GM19452 (cell line): ENCODE data around the gene HTT.

Source experiments
- ATAC-seq: cut with Tn5 transposase; IDR thresholded peaks from one replicate; pipeline ENCODE4 v1.9.1; 2021; ENCODE audit not compliant: unreplicated experiment

Gene HTT

DNA sequence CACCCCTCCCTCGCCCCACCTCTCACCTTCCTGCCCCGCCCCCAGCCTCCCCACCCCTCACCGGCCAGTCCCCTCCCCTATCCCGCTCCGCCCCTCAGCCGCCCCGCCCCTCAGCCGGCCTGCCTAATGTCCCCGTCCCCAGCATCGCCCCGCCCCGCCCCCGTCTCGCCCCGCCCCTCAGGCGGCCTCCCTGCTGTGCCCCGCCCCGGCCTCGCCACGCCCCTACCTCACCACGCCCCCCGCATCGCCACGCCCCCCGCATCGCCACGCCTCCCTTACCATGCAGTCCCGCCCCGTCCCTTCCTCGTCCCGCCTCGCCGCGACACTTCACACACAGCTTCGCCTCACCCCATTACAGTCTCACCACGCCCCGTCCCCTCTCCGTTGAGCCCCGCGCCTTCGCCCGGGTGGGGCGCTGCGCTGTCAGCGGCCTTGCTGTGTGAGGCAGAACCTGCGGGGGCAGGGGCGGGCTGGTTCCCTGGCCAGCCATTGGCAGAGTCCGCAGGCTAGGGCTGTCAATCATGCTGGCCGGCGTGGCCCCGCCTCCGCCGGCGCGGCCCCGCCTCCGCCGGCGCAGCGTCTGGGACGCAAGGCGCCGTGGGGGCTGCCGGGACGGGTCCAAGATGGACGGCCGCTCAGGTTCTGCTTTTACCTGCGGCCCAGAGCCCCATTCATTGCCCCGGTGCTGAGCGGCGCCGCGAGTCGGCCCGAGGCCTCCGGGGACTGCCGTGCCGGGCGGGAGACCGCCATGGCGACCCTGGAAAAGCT is at the start of gene HTT, which contains the start of gene HTT-AS:
TSS of gene HTT (plus strand) at position 604 of the 768 bp plus-strand sequence. CDS start at position 749, 145 bp downstream.
TSS of gene HTT-AS (minus strand) at position 461 of the 768 bp plus-strand sequence.
- ATAC-seq = peak; percentile 82

DNA sequence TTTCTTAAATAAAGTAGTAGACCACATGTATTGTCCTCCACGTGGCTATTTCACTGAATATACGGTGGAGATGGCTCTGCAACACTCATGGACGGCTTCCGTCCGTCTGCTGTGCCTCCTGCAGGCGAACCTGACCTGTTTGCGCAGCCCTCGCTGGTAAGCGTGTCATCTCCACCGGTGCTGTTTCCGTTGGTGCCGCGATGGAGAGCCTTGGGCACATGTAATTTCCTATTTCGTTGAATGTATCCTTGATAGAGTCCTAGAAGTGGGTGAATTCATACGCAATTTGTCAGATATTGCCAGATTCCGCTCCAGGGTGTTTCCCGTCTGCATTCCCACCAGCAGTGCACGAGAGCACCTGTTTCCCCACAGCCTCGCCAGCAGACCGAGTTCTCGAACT is 48.6 kb upstream of the HTT start:
- ATAC-seq = no peak

DNA sequence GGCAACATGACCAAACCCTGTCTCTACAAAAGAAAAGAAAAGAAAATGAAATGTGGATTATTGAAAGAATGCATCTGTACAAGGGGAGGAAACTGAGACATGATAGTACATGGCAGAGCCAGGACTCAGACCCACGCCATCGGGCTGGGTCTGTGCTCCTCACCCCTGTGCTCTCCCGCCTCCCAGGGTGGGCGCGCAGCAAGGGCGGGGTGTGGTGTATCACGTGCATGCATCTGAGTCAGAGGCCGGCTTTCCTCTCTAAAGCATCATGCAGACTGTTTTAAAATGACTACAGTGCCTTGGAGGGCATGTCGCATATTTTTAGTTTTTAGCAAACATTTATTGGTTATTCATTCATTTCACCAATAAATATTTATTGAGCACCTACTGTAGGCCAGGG is 47.9 kb upstream of the HTT start:
- no peak for ATAC-seq

DNA sequence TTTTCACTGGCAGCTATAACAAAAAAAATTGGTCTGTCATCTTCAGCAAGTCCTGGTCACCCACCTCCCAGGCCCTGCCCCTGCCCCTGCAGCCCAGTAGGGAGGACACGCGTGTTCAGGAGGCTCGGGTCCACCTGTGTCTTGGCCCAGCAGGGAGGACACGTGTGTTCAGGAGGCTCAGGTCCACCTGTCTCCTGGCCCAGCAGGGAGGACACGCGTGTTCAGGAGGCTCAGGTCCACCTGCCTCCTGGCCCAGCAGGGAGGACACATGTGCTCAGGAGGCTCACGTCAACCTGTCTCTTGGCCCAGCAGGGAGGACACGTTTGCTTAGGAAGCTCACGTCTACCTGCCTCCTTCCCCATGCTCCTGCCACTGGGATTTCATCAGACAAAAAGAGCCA is 45.0 kb upstream of the HTT start:
- no peak for ATAC-seq

DNA sequence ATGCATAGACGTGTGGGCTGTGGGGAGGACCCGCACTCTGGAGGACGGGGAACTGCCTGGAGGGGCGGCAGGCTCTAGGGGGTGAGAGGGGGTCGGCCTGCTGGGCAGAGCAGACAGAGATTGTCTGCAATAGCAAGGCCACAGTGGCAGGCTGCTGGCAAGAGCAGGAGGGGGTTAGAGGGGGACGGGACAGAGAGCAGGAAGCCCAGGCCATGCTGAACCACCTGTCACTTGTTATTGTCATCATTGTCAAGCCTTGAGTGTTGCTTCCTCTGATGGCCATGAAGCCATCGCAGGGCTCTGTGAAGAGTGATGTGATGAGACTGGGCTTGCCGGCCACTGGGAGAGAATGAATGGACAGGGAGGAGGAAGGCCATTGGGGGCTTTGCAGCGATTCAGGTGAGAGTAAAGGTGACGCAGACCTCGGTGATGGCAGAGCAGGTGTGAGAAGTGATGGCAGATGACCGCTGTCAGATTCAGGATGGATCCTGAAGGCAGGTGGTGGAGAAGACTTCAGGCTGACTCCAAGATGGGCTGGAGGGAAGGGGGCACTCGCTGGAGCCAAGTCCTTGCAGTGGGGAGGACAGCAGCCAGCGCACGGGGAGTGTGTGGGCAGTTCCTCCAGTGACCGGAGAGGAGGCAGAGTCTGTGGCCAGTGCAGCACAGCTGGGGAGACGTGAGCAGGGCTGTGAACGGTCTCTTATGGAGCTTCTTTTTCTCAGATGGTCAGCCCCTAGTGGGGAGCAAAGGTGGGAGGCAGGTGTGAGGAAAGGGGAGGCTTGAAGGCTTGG is 43.7 kb upstream of the HTT start:
- no peak for ATAC-seq

DNA sequence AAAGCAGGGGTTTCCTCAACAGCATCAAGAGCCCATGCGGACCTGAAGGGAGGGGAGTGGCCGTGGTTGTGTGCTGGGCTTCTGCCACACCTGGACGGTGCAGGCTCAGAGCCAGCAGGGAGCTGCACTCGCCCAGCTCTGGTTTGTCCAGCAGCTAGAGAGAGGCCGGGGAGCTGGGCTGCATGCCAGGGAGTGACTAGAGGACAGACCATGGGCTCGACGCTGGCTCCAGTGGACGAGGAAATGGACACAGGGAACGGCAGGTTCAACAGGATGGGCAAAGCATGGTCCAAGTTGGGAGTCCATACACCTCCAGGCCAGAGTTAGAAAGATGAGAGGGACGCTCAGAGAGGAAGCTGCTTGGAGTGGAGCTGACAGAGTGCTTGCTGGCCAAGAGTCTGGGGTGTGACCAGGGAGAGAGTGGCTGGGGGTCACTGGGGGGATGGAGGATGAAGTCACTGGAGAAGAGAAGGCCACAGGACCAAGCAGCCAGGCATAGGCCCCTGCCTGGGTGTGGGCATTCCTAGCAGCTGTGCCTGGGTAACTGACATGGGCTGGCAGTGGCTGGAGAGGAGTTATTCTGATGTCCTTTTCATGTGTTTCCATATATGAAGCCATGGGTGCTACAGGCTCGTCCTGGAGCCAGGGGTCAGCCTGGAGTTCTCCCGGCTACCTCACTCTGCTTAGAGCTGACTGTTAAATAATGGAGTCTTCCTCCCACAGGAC is 43.0 kb upstream of the HTT start:
- ATAC-seq = no peak

DNA sequence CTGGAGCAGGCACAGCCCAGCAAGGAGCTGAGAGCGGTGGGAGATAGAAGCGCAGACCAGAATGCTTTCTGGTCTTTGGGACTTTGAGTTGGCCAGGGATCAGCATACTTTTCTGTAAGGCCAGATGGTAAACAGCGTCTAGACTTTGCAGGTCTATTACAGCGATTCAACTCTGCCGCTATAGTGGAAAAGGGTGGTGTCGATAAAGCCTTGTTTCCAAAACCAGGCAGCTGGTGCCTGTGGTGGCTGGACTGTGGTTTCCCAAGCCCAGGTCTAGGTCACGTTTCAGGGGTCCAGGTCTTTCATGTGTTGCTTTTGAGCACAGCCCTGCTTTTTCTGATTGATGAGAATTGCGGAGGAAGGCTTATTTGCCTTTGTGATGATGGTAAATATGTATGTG is 40.2 kb upstream of the HTT start:
- no peak for ATAC-seq

DNA sequence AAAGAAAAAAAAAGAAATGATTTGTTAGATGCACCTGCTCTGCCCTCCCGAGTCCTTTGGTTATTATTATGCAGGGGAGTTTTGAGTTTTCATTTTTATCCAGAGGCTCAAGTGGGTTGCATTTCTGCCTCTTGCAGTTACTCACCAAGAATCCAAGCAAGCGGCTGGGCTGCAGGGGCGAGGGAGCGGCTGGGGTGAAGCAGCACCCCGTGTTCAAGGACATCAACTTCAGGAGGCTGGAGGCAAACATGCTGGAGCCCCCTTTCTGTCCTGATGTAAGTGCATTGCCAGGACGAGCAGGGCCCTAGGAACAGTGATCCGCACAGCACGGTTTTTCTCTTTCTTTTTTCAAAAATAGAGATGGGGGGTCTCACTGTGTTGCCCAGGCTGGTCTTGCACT is 39.2 kb upstream of the HTT start:
- ATAC-seq = no peak

DNA sequence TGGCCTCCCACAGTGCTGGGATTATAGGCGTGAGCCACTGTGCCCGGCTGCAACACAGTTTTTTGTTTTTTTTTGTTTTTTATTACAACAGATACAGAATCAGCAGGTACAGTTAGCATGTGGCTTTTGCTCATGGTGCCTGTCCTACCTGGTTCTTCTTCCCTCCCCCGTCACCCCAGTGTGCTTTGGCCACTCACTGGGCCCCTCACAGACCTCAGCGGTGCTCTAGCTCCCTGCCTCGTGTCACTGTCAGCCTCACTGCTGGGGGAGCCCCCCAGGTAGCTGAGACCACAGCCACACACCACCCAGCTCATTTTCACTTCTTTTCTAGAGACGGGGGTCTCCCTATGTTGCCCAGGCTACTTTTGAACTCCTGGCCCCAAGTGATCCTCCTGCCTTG is 38.8 kb upstream of the HTT start:
- no peak for ATAC-seq

DNA sequence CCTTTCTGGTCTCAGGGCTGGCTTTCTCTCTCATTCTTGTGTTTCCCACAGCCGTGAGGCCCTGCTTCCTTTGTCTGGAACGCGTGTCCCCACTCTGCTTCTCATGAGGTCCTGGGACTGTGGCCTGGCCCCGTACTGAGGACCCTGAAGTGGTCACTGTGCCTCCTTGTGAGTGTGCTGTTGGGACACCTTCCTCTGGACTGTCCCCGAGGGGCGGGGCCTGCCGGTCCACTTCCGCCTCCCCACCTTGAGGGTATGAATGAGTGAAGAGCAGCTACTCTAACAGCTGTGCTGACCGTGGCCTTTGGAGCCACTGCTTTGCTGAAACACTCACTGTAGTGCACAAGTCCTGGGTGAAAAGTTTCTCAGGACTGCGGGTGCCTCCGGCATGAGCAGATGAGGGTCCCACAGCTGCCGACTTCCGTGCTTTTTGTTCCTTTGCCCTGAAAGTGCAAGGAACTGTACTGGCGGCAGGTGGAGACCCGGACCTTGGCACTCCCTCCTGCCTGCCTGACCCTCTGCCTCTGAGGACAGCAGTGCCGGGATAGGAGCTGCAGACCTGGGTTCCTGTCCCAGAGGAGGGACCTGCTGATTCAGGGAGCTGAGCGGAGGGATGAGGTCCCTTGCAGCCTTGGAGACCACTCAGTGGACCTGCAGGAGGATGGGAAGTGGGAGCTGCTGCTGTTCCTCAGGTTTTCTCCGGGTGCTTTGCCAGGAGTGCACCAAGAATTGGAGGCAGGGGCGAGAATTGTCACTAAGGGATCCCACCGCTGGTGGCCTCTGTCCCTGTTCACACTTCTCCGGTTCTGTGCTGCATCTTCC is 38.1 kb upstream of the HTT start:
- no peak for ATAC-seq

DNA sequence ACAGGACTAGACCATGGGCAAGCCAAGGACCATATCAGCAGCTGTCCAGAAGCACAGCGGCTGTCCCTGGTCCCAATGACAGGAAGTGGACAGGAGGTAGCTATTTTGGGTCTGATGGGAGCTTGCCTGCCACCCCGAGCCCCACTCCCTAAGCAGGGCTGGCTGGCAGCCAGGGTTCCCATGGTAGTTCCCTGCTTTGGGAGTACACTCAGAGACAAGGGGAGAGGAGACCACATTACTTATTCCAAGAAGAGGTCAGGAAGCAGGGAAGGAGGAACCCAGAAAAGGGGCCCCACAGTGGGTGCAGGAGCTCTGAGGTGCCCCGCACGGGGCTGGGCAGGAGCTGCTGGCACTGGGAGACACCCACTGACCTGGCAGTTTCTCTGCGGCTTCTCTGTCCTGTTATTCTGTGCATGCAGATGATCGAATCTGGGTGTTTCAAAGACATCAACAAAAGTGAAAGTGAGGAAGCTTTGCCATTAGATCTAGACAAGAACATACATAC is 36.5 kb upstream of the HTT start:
- ATAC-seq = no peak

DNA sequence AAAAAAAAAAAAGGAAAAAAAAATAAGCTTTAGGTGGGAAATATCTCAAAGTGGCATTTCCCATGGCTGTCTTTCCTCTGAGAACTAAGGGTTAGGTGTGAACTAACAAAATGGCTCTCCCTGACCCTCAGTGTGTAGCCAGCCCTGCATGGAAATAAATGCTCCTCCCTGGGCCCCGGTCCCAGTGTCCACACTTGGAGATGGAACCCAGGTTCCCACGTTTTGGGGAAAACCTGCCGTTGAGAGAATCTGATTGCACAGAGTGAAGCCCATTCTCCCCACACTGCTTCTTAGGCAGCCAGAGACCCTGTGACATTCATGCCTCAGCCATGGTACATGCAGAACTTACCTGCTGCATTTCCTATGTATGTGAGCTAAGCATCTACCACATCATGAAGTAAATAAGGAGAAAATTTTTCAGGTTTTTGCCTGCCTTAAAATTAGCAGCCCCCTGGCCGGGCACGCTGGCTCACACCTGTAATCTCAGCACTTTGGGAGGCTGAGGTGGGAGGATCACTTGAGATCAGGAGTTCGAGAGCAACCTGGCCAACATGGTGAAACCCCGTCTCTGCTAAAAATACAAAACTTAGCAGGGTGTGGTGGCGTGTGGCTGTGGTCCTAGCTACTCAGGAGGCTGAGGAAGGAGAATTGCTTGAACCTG is 34.6 kb upstream of the HTT start:
- no peak for ATAC-seq

DNA sequence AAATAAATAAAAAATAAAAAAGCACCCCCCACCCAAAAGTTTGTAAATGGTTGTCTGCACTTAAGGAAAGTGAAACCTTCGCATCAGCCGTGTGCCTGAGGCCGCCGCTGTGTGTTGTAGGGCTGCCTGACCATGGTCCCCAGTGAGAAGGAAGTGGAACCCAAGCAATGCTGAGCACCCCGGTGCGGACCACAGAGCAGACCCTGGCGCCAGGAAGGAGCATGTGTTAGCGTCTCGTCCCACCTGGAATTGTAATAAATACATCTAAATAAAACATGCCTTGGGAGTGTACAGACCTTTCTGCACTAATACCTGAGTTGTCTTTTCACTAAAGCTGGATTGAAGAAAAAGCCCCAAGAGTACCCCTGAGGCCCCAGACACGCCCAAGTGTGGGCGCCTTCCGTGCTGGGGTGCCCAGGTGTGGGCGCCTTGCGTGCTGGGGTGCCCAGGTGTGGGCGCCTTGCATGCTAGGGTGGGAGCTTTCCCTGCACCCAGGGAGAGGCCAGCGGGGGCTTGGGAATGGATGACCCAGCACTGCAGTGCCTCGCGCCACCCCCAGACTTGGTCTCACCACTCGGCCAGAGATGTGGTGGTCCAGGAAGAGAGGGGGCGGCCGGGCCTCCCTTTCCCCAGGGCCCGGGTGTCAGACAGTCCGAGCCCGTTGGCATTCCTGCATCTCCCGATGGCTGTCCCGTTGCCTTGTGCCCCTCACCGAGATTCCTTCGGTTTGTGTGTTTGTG is 33.9 kb upstream of the HTT start:
- ATAC-seq = no peak

DNA sequence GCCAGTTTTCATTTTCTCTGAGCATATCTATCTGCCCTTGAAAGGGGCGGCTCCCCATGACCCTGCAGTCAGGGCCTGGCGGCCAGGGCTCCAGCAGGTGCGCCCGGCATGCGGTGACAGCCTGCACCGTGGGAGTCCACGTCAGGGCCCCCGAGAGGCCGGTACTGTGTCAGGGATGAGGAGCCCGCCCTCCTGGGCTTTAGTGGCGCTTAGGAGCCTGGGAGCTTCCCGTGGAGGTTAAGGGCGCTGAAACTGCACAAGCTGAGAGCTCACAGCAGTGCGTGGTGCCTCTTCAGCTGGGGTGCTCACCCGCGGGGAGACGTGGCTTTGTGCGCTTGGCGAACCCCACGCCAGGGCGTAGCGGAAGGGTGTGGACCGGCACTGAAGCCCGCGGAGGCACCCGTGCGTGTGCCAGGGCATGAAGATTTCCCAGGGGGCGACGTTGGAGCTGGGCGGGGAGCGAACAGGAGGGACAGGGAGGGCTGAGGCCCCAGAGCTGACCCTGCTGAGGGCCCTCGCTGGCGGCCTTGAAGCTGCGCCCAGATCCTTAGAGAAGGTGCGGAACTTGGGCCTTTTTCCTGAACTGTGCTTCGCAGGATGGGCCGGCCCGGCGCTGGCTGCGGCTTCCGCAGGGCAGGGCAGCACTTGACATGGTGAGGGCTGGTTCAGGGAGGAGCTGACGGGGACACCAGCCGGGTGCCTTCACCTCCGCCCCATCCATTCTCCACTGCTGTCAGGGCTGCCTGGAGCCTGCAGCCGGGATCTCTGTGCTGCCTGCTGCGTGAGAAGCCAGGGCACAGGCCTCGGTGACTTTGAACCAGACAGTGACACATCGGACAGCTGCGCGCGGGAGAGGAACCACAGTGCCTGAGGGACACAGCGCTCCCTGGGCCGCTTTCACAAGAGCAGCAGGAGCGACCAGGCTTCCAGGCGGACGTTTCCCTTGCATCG is 33.0 kb upstream of the HTT start:
- no peak for ATAC-seq

DNA sequence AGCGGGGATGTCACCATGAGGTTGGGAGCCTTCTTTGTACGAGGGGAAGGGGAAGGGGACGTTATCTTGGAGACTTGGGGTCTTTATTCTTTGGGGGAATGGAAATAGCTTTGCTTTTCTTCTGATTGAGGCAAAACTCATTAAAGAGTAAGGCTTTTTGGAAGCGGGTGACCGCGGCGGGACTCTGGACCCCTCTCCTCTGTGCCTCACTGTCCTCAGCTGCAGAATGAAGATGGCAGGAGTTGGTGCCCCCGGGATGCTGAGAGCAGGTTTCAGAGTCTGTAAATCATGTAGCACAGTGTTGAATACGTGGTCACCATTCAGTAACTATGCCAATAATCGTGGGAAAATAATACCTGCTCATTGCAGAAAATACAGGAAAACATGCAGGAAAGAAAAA is 32.3 kb upstream of the HTT start:
- no peak for ATAC-seq

DNA sequence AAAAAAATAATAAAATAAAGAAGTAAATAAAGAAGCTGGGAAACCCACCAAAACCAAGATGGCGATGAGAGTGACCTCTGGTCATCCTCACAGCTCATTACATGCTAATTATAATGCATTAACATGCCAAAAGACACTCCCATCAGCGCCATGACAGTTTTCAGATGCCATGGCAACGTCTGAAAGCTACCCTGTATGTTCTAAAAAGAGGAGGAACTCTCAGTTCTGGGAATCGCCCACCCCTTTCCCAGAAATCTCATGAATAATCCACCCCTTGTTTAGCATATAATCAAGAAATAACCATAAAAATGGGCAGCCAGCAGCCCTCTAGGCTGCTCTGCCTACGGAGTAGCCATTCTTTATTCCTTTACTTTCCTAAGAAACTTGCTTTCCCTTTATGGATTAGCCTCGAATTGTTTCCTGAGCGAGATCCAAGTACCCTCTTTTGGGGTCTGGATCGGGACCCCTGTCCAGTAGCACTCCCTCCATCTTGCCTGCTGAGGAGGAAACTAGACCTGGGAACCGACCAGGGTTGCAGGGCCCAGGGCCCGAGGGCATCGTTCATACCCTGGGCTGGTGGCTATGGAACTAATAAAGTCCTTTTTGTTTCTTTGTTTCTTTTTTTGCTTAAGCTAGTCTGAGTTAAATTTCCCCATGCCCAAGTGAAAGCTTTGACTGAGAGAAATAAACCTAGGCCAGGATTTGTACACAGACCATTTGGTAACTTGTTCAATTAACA is 31.0 kb upstream of the HTT start:
- ATAC-seq = no peak
